Spleen (tissue), 7 donors: ENCODE measurements around the gene LBR.

Experiments used
- POLR2A ChIP-seq, 3 donors: fragments of 450-650 bp; IDR thresholded peaks; one replicate each; pipeline ENCODE4 v1.5.1; 2017; ENCODE audit warnings: antibody characterized with exemption in 3 of 3, mild to moderate bottlenecking in 1 of 3
- TF ChIP-seq, protein P1 (sequence below), 11 experiments: fragments of 200-600 bp in 7 of 11; fragments of 450-650 bp in 4 of 11; sonication (generic) in 4 of 11; IDR thresholded peaks in 8 of 11; conservative IDR thresholded peaks in 3 of 11; 1 replicate in 7 of 11; 2 replicates in 4 of 11; pipeline versions ENCODE4 v1.4.0 to v1.8.0; 2016 to 2021; ENCODE audit warnings: antibody characterized with exemption in 11 of 11, inconsistent platforms in 4 of 11, mild to moderate bottlenecking in 1 of 11
- donor health status: DM: no; HTN: no; CAD: no; lungs with moderate emphysema.
- donor health status: DM: no; HTN: no; CAD: no.
- donor health status: DM: no; HTN: no; CAD: no.

DNA sequence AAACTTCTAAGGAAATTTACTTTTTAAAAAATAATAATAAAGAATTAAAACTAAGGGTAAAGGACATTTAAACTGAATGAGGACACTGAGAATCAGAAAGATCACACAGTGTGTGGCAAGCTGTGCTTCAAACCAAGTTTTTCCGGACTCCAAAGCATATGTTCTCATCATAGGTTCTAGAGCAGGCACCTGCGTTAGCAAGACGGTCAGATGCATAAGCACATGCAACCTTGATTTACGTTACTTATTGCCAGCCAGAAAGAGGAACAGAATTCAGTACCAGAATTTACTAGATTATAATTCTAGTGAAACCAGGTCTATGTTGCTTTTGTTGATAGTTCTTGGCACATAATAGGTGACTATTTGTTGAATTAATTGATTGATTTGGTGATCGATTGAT lies 6.2 kb upstream of the LBR start:
- TF ChIP-seq POLR2A (IDR thresholded peaks at IDR 0.05) = no peak
- TF ChIP-seq, protein P1, sequence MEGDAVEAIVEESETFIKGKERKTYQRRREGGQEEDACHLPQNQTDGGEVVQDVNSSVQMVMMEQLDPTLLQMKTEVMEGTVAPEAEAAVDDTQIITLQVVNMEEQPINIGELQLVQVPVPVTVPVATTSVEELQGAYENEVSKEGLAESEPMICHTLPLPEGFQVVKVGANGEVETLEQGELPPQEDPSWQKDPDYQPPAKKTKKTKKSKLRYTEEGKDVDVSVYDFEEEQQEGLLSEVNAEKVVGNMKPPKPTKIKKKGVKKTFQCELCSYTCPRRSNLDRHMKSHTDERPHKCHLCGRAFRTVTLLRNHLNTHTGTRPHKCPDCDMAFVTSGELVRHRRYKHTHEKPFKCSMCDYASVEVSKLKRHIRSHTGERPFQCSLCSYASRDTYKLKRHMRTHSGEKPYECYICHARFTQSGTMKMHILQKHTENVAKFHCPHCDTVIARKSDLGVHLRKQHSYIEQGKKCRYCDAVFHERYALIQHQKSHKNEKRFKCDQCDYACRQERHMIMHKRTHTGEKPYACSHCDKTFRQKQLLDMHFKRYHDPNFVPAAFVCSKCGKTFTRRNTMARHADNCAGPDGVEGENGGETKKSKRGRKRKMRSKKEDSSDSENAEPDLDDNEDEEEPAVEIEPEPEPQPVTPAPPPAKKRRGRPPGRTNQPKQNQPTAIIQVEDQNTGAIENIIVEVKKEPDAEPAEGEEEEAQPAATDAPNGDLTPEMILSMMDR (IDR thresholded peaks at IDR 0.05 in 8 of 11, conservative IDR thresholded peaks at IDR 0.05 in 3 of 11) = no peak
